T-cell (primary cell): ENCODE measurements around the gene NEK8. TPM values are rescaled to one million over a fixed set of nuclear protein-coding genes. Genes with fewer than 3 reads are reported as not detected.

ENCODE experiments used
- ATAC-seq, 4 experiments: fragments of 200-7000 bp in 3 of 4; fragments of 150-1000 bp in 1 of 4; cut with Tn5 transposase; replicated peaks in 1 of 4; 1 replicate in 3 of 4; 2 replicates in 1 of 4; pipeline ENCODE4 v1.10.0; 2021; ENCODE audit warnings: moderate library complexity in 3 of 4, mild to moderate bottlenecking in 2 of 4, moderate number of reproducible peaks in 1 of 4
- CTCF ChIA-PET, 2 donors: fragments of 300-600 bp; sonication (Branson Sonifier 250); formaldehyde crosslinking; loops; one replicate each; lab custom pipeline; 2022; ENCODE audit warnings: antibody characterized with exemption in 2 of 2; lab: Charles Lee
- POLR2A ChIA-PET, 2 donors: fragments of 300-600 bp; sonication (Branson Sonifier 250); formaldehyde crosslinking; loops; one replicate each; lab custom pipeline; 2022; ENCODE audit warnings: antibody characterized with exemption in 2 of 2; lab: Charles Lee
- DNase-seq, 35 experiments: peaks; one replicate each; pipeline versions ENCODE4 v3.0.0 to v3.0.0-alpha.2; 2013 to 2023
- H3K27ac ChIP-seq: one replicate; pipeline ENCODE4 v1.5.1; 2013; ENCODE audit warnings: low read length
- H3K27me3 ChIP-seq, 2 experiments: replicated peaks in 1 of 2; 1 replicate in 1 of 2; 2 replicates in 1 of 2; pipeline versions ENCODE4 v1.6.1 to v1.7.0; 2013; ENCODE audit warnings: low read length in 1 of 2, mixed read lengths in 1 of 2; ENCODE audit not compliant: control insufficient read depth in 2 of 2, insufficient read depth in 2 of 2; ENCODE audit errors: extremely low read depth in 1 of 2
- H3K36me3 ChIP-seq, 2 donors: 1 replicate in 1 of 2; 2 replicates in 1 of 2; pipeline versions ENCODE4 v1.6.1 to v1.7.0; 2013; ENCODE audit warnings: low read length in 1 of 2; ENCODE audit not compliant: control insufficient read depth in 2 of 2, insufficient read depth in 1 of 2; ENCODE audit errors: extremely low read depth in 1 of 2
- H3K4me1 ChIP-seq, 2 experiments: 1 replicate in 1 of 2; 2 replicates in 1 of 2; pipeline versions ENCODE4 v1.6.1 to v1.7.0; 2013; ENCODE audit warnings: low read length in 2 of 2, mixed read lengths in 1 of 2; ENCODE audit not compliant: insufficient read depth in 2 of 2, control insufficient read depth in 1 of 2; ENCODE audit errors: extremely low read depth in 1 of 2
- H3K4me3 ChIP-seq, 2 donors: 1 replicate in 1 of 2; 2 replicates in 1 of 2; pipeline versions ENCODE4 v1.5.1 to v1.7.0; 2013; ENCODE audit warnings: mild to moderate bottlenecking in 2 of 2, low read length in 1 of 2, moderate library complexity in 1 of 2; ENCODE audit not compliant: control insufficient read depth in 1 of 2; ENCODE audit errors: extremely low read depth in 1 of 2
- H3K9me3 ChIP-seq: 2 replicates; pipeline ENCODE4 v1.7.0; 2013
- H3K27ac Mint-ChIP-seq, 2 donors: one replicate each; pipeline ENCODE4 v1.8.0; 2020 to 2021; ENCODE audit warnings: mild to moderate bottlenecking in 2 of 2, mixed read lengths in 2 of 2
- H3K27me3 Mint-ChIP-seq, 2 donors: one replicate each; pipeline ENCODE4 v1.8.0; 2021 to 2022; ENCODE audit warnings: mixed read lengths in 2 of 2
- H3K36me3 Mint-ChIP-seq: one replicate; pipeline ENCODE4 v1.8.0; 2021; ENCODE audit warnings: mixed read lengths
- H3K4me1 Mint-ChIP-seq, 3 donors: one replicate each; pipeline ENCODE4 v1.8.0; 2020 to 2022; ENCODE audit warnings: mixed read lengths in 3 of 3, mild to moderate bottlenecking in 1 of 3
- H3K4me3 Mint-ChIP-seq, 3 donors: one replicate each; pipeline ENCODE4 v1.8.0; 2020 to 2022; ENCODE audit warnings: mild to moderate bottlenecking in 3 of 3, mixed read lengths in 3 of 3, moderate library complexity in 3 of 3
- H3K9me3 Mint-ChIP-seq, 3 donors: one replicate each; pipeline ENCODE4 v1.8.0; 2020 to 2022; ENCODE audit warnings: mixed read lengths in 3 of 3
- WGBS: methylation state at CpG from one replicate; pipeline ENCODE4 v1.1.5; 2013; ENCODE audit warnings: missing lambda C conversion rate; ENCODE audit not compliant: insufficient coverage; 5-methylcytosine and 5-hydroxymethylcytosine counted together
- total RNA-seq, 35 experiments: library from RNA in 6 of 35; stranded (reverse) in 6 of 35; fragments of 120-200 nt in 1 of 35; gene quantifications; one replicate each; pipeline versions ENCODE4 v1.2.1 to v1.2.4 and lab custom pipeline; 2013 to 2026

The NEK8 gene
- total RNA-seq, 5 donors from 2014 or later (not counting 1 experiment from before 2014, with no cell fraction given), result 7.7 to 13.6 (median 12.7) TPM

GRCh38 chr17:28689011-28689410 is 39.6 kb upstream of the NEK8 start:
- Mint-ChIP-seq H3K4me3 (no peak overlapping the region), H3K36me3 (peaks cover 57% of the 10 kb centered on the region), H3K27me3 (no peaks in the 10 kb centered on the region), H3K9me3 (no peaks in the 10 kb centered on the region), H3K27ac (no peak overlapping the region), H3K4me1 (no peaks in the 10 kb centered on the region)
- POLR2A ChIA-PET, result interaction anchor here in 1 of 2 donors (0.7 kb wide), 1 partner anchor 22 kb away, joined by 3 read pairs; the partner anchor contains the start of gene PROCA1
- Histone ChIP-seq H3K9me3 (no peaks in the 10 kb centered on the region), H3K27me3 (no peaks in the 10 kb centered on the region), H3K4me1 (no peaks in the 10 kb centered on the region), H3K36me3 (peaks cover 13 to 82% of the 10 kb centered on the region in 2 donors), H3K27ac (no peak overlapping the region), H3K4me3 (no peak overlapping the region)
- WGBS, result 88% methylated on average over 1 of the region's 3 CpGs
- ATAC-seq (no peak), DNase-seq (no peak)
- CTCF ChIA-PET, result no interaction called here

- ChIA-PET POLR2A (no interaction called here), CTCF (no interaction called here)
- DNase-seq (no peak), ATAC-seq (no peak)
- H3K4me3 Mint-ChIP-seq, result no peak overlapping the region
- Histone ChIP-seq H3K36me3 (peaks cover 16 to 83% of the 10 kb centered on the region in 2 donors), H3K9me3 (no peaks in the 10 kb centered on the region), H3K4me3 (no peak overlapping the region), H3K27me3 (no peaks in the 10 kb centered on the region), H3K4me1 (no peaks in the 10 kb centered on the region), H3K27ac (no peak overlapping the region)
- H3K27ac Mint-ChIP-seq, result no peak overlapping the region
- no peaks in the 10 kb centered on the region for H3K27me3 Mint-ChIP-seq
- H3K9me3 Mint-ChIP-seq, result no peaks in the 10 kb centered on the region
- H3K36me3 Mint-ChIP-seq, result peaks cover 54% of the 10 kb centered on the region
- 100% methylated on average over 1 of the region's 1 CpG for WGBS
- no peaks in the 10 kb centered on the region for H3K4me1 Mint-ChIP-seq
Measured at GRCh38 chr17:28693869-28694268, 34.7 kb upstream of the NEK8 start.

DNA sequence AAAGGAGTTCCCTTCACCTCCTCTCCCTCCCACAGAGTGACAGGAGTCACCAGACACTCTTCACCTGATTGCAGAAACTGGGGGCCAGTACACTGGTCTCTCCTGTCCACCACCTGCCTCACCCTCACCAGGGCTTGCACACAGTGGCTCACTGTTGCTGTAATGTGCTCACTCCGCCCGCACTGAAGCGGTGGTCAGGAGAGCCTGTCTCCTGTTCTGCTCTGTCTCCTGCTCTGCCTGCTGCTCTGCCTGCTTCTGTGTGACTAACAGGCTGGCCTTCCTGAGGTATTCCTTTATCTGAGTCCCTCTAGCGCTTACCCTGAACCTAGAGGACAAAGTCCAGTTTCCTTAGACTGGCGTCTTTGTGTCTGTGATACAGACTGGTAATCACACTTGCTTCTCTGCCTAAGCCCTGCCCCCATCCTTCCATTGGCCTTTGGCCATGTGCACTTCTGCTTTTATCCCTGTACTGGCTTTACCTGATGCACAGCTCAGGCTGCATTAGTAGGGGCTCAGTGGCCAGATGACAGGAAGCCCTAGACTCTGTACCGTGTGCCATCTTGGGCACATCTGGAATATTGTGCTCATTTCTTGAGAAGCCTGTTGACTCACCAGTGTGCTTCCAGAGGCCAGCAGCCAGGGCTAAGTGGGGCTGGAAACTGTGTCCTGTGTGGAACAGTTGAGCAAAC is 30.2 kb upstream of the NEK8 start:
- CTCF ChIA-PET, result no interaction called here
- Histone ChIP-seq H3K27ac (no peak overlapping the region), H3K9me3 (no peaks in the 10 kb centered on the region), H3K4me3 (no peak overlapping the region), H3K4me1 (no peaks in the 10 kb centered on the region), H3K27me3 (no peaks in the 10 kb centered on the region), H3K36me3 (peaks cover 41 to 99% of the 10 kb centered on the region in 2 donors)
- no peak overlapping the region for H3K27ac Mint-ChIP-seq
- 94% methylated on average over 5 of the region's 6 CpGs for WGBS
- no peaks in the 10 kb centered on the region for H3K27me3 Mint-ChIP-seq
- H3K4me1 Mint-ChIP-seq, result no peaks in the 10 kb centered on the region
- DNase-seq (no peak), ATAC-seq (no peak)
- POLR2A ChIA-PET, result no interaction called here
- no peak overlapping the region for H3K4me3 Mint-ChIP-seq
- H3K36me3 Mint-ChIP-seq, result peaks cover 68% of the 10 kb centered on the region
- H3K9me3 Mint-ChIP-seq, result no peaks in the 10 kb centered on the region

- H3K4me3 Mint-ChIP-seq, result no peak overlapping the region
- Histone ChIP-seq H3K4me3 (no peak overlapping the region), H3K36me3 (peaks cover 43 to 90% of the 10 kb centered on the region in 2 donors), H3K27me3 (no peaks in the 10 kb centered on the region), H3K27ac (no peak overlapping the region), H3K4me1 (no peaks in the 10 kb centered on the region), H3K9me3 (no peaks in the 10 kb centered on the region)
- H3K4me1 Mint-ChIP-seq, result peaks cover 0 to 4% (median 0%) of the 10 kb centered on the region in 3 donors
- no peaks in the 10 kb centered on the region for H3K9me3 Mint-ChIP-seq
- H3K27me3 Mint-ChIP-seq, result no peaks in the 10 kb centered on the region
- H3K27ac Mint-ChIP-seq, result no peak overlapping the region
- ATAC-seq (no peak), DNase-seq (no peak)
- ChIA-PET POLR2A (no interaction called here), CTCF (no interaction called here)
- H3K36me3 Mint-ChIP-seq, result peaks cover 60% of the 10 kb centered on the region
- WGBS, result 96% methylated on average over 5 of the region's 8 CpGs
Measured at GRCh38 chr17:28700278-28700677, 28.3 kb upstream of the NEK8 start.

DNA sequence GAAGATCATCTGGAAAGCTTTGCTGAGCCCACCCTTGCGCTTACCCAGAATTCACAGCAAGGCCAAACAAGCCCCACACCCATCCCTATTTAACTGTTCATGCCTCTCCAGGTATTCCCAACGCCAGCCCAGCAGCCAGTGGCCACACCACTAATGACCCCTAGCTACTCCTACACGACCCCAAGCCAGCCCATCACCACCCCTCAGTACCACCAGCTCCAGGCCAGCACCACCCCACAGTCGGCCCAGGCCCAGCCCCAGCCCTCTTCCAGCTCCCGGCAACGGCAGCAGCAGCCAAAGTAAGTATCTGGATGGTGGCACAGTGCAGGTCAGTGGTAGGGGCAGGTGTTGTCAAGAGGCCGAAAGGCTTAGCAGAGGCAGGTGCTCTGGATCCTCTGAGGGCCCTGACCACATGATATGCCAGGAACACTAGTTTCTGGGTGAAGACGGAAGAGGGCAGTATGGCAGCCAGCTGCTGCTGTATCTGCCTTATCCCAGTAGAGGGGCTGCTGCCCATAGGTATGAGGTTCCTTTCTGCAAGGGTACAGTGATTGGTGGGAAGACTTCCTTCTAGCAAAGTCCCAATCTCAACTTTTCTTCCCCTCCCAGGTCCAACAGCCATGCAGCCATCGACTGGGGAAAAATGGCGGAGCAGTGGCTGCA is 27.6 kb upstream of the NEK8 start:
- Mint-ChIP-seq H3K27ac (no peak overlapping the region), H3K9me3 (no peaks in the 10 kb centered on the region), H3K4me3 (no peak overlapping the region), H3K27me3 (no peaks in the 10 kb centered on the region), H3K4me1 (peaks cover 0 to 4% (median 0%) of the 10 kb centered on the region in 3 donors), H3K36me3 (peaks cover 56% of the 10 kb centered on the region)
- ChIA-PET CTCF (no interaction called here), POLR2A (no interaction called here)
- Histone ChIP-seq H3K4me3 (no peak overlapping the region), H3K27ac (no peak overlapping the region), H3K36me3 (peaks cover 39 to 83% of the 10 kb centered on the region in 2 donors), H3K27me3 (no peaks in the 10 kb centered on the region), H3K4me1 (no peaks in the 10 kb centered on the region), H3K9me3 (no peaks in the 10 kb centered on the region)
- 96% methylated on average over 8 of the region's 10 CpGs for WGBS
- DNase-seq (no peak), ATAC-seq (no peak)

DNA sequence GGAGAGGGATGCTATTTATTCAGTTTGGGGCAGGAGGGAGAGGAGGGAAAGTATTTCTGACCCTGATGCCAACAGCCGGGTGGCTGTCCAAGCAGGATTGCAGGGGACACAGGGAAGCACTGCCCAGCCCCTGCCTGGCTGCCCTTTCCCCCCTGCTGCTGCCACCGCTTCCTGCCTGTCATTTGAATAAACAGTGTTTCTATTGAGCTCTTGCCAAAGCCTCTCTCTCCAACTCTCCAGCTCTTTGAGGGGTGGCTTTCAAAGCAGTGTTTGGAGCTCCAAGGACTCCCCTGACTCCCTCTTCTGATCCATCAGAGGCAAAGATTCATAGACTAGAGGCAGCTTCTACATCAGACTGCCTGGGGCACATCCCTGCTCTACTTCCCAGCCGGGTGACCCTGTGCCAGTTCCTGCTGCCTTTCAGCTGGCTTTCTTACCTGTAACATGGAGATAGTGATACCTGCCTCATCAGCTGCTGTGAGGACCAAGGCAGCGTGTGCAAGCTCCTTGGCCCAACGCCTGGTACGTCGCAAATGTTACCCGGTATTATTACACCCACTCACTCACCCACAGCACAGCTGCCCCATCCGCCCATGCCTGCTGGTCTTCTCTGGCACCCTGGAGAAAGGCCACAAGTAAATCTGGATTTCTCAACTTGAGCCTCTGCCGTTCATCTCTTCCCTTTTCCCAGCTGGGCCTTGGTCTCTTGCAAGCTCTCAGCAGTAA is 26.4 kb upstream of the NEK8 start:
- ATAC-seq, result no peak
- H3K4me1 Mint-ChIP-seq, result peaks cover 0 to 4% (median 0%) of the 10 kb centered on the region in 3 donors
- Histone ChIP-seq H3K36me3 (peaks cover 42 to 71% of the 10 kb centered on the region in 2 donors), H3K4me1 (no peaks in the 10 kb centered on the region), H3K27me3 (no peaks in the 10 kb centered on the region), H3K9me3 (no peaks in the 10 kb centered on the region), H3K27ac (no peak overlapping the region), H3K4me3 (no peak overlapping the region)
- 92% methylated on average over 10 of the region's 10 CpGs for WGBS
- H3K27ac Mint-ChIP-seq, result no peak overlapping the region
- DNase-seq, result no peak
- POLR2A ChIA-PET, result interaction anchor here in 1 of 2 donors (0.5 kb wide), 1 partner anchor 9 kb away, joined by 3 read pairs; the partner anchor contains the start of gene PROCA1
- H3K9me3 Mint-ChIP-seq, result no peaks in the 10 kb centered on the region
- H3K4me3 Mint-ChIP-seq, result no peak overlapping the region
- CTCF ChIA-PET, result interaction anchor here in 1 of 2 donors (0.6 kb wide), 1 partner anchor 20 kb away, joined by 4 read pairs; no protein-coding TSS in a partner anchor
- no peaks in the 10 kb centered on the region for H3K27me3 Mint-ChIP-seq
- peaks cover 47% of the 10 kb centered on the region for H3K36me3 Mint-ChIP-seq
